Measurements from ENCODE around the gene EHD3.

- TF ChIP-seq CTCF (IDR thresholded peaks at IDR 0.05; ENCODE audit: low read length) (no peak), EZH2 (IDR thresholded peaks at IDR 0.05; ENCODE audit: borderline replicate concordance, low read length) (no peak)
Measured at GRCh38 chr2:31196622-31197021, 37.3 kb upstream of the EHD3 start.

Data from OCI-LY1 (cell line).